IMR-90 (cell line): ENCODE results near the gene NACC2. TPM values are rescaled to one million over a fixed set of nuclear protein-coding genes. Genes with fewer than 3 reads are reported as not detected.

Experiments
- ATAC-seq: fragments of 200-7000 bp; cut with Tn5 transposase; 2 replicates; pipeline ENCODE4 v1.9.1; 2020; ENCODE audit warnings: low read depth, mild to moderate bottlenecking, moderate library complexity
- BruUV-seq: library from RNA; stranded (reverse); fragments of 400-500 nt; replicated peaks from 2 replicates; lab custom pipeline; 2021; lab: Mats Ljungman, UMichigan
- CTCF ChIA-PET: fragments of 300-600 bp; formaldehyde crosslinking; extraction: SDS; loops from one replicate; lab custom pipeline; 2021; ENCODE audit warnings: antibody characterized with exemption; lab: Yijun Ruan, JAX
- POLR2A ChIA-PET: fragments of 300-600 bp; sonication (Branson Sonifier 250); formaldehyde crosslinking; loops from one replicate; lab custom pipeline; 2022; ENCODE audit warnings: antibody characterized with exemption; ENCODE audit not compliant: unreplicated experiment; lab: Charles Lee
- DNase-seq: peaks from one replicate; pipeline ENCODE4 v3.0.0; 2013
- H2AFZ ChIP-seq: replicated peaks from 2 replicates; pipeline ENCODE3; 2013; ENCODE audit warnings: low read length, mild to moderate bottlenecking; ENCODE audit not compliant: poor library complexity
- H2AK5ac ChIP-seq: 2 replicates; pipeline ENCODE4 v1.6.1; 2013; ENCODE audit warnings: low read depth, low read length, inconsistent platforms
- H2AK9ac ChIP-seq: replicated peaks from 2 replicates; pipeline ENCODE3; 2013; ENCODE audit warnings: mild to moderate bottlenecking, low read depth, low read length, moderate library complexity; ENCODE audit not compliant: poor library complexity
- H2BK120ac ChIP-seq: 2 replicates; pipeline ENCODE4 v1.6.1; 2013; ENCODE audit warnings: low read depth, low read length, inconsistent platforms
- H2BK15ac ChIP-seq: 3 replicates; pipeline ENCODE4 v1.6.1; 2013; ENCODE audit warnings: low read depth, low read length, inconsistent platforms
- H2BK20ac ChIP-seq: 2 replicates; pipeline ENCODE4 v1.6.1; 2013; ENCODE audit warnings: low read depth, mild to moderate bottlenecking, inconsistent platforms, low read length, moderate library complexity
- H2BK5ac ChIP-seq: 2 replicates; pipeline ENCODE4 v1.6.1; 2013; ENCODE audit warnings: mild to moderate bottlenecking, low read depth, low read length, inconsistent platforms; ENCODE audit not compliant: poor library complexity, severe bottlenecking
- H3K14ac ChIP-seq: replicated peaks from 2 replicates; pipeline ENCODE4 v1.6.1; 2013; ENCODE audit warnings: low read depth, low read length, inconsistent platforms
- H3K18ac ChIP-seq: 2 replicates; pipeline ENCODE4 v1.6.1; 2013; ENCODE audit warnings: low read depth, low read length, control low read depth
- H3K23ac ChIP-seq: 2 replicates; pipeline ENCODE4 v1.6.1; 2013; ENCODE audit warnings: low read depth, low read length, inconsistent platforms
- H3K27ac ChIP-seq: 2 replicates; pipeline ENCODE4 v1.5.1; 2013; ENCODE audit warnings: mild to moderate bottlenecking, control low read depth, low read length; ENCODE audit not compliant: insufficient read depth
- H3K27me3 ChIP-seq: 2 replicates; pipeline ENCODE4 v1.6.1; 2013; ENCODE audit warnings: low read length; ENCODE audit not compliant: control insufficient read depth, insufficient read depth
- H3K36me3 ChIP-seq: 2 replicates; pipeline ENCODE4 v1.6.1; 2013; ENCODE audit warnings: low read length, mixed read lengths; ENCODE audit not compliant: control insufficient read depth, insufficient read depth
- H3K4ac ChIP-seq: 2 replicates; pipeline ENCODE4 v1.6.1; 2013; ENCODE audit warnings: low read depth, low read length, inconsistent platforms
- H3K4me1 ChIP-seq: 2 replicates; pipeline ENCODE4 v1.6.1; 2013; ENCODE audit warnings: low read length, mixed read lengths; ENCODE audit not compliant: control insufficient read depth, insufficient read depth
- H3K4me2 ChIP-seq: 2 replicates; pipeline ENCODE4 v1.6.1; 2013; ENCODE audit warnings: low read depth, mild to moderate bottlenecking, control low read depth, low read length, moderate library complexity
- H3K4me3 ChIP-seq: 2 replicates; pipeline ENCODE4 v1.5.1; 2013; ENCODE audit warnings: low read depth, mild to moderate bottlenecking, control low read depth, low read length, moderate library complexity; ENCODE audit not compliant: insufficient read depth
- H3K56ac ChIP-seq: 2 replicates; pipeline ENCODE4 v1.6.1; 2013; ENCODE audit warnings: low read length, inconsistent platforms; ENCODE audit not compliant: insufficient read depth; ENCODE audit errors: extremely low read depth
- H3K79me1 ChIP-seq, 2 experiments: 2 replicates each; pipeline ENCODE4 v1.6.1; 2013; ENCODE audit warnings: low read length in 2 of 2, inconsistent platforms in 1 of 2, low read depth in 1 of 2
- H3K9ac ChIP-seq: 2 replicates; pipeline ENCODE4 v1.6.1; 2013; ENCODE audit warnings: low read depth, low read length, control low read depth
- H3K9me1 ChIP-seq: 2 replicates; pipeline ENCODE4 v1.6.1; 2013; ENCODE audit warnings: low read length, inconsistent platforms; ENCODE audit not compliant: insufficient read depth
- H3K9me3 ChIP-seq: 2 replicates; pipeline ENCODE4 v1.6.1; 2013; ENCODE audit warnings: low read length; ENCODE audit not compliant: control insufficient read depth, insufficient read depth
- H4K20me1 ChIP-seq: 2 replicates; pipeline ENCODE4 v1.6.1; 2013; ENCODE audit warnings: low read length, inconsistent platforms; ENCODE audit not compliant: insufficient read depth
- H4K5ac ChIP-seq: 2 replicates; pipeline ENCODE4 v1.6.1; 2013; ENCODE audit warnings: mild to moderate bottlenecking, low read depth, low read length, control low read depth
- H4K8ac ChIP-seq, 2 experiments: 2 replicates each; pipeline ENCODE4 v1.6.1; 2013; ENCODE audit warnings: low read depth in 2 of 2, low read length in 2 of 2, control low read depth in 1 of 2, inconsistent platforms in 1 of 2
- H4K91ac ChIP-seq: 2 replicates; pipeline ENCODE4 v1.6.1; 2013; ENCODE audit warnings: low read depth, low read length, inconsistent platforms; ENCODE audit not compliant: insufficient read depth
- BHLHE40 ChIP-seq: fragments of 150-350 bp; IDR thresholded peaks from 2 replicates; pipeline ENCODE4 v1.6.1; 2016; ENCODE audit warnings: mild to moderate bottlenecking, low read depth, low read length
- FOS ChIP-seq: fragments of 150-350 bp; IDR thresholded peaks from 2 replicates; pipeline ENCODE4 v1.6.1; 2016; ENCODE audit warnings: low read depth, low read length
- USF2 ChIP-seq: fragments of 150-350 bp; IDR thresholded peaks from 2 replicates; pipeline ENCODE4 v1.6.1; 2017; ENCODE audit warnings: mild to moderate bottlenecking, antibody characterized with exemption, low read length, low read depth
- WGBS, 2 experiments: methylation state at CpG; one replicate each; pipeline versions ENCODE4 v1.1.5 to v1.1.7; 2013; ENCODE audit warnings: missing lambda C conversion rate in 2 of 2; ENCODE audit not compliant: insufficient read length in 1 of 2; ENCODE audit errors: extremely low coverage in 2 of 2; 5-methylcytosine and 5-hydroxymethylcytosine counted together
- dilution Hi-C: fragments of 300-500 bp; cut with HindIII; formaldehyde crosslinking; loops from one replicate; pipeline ENCODE4 v1.14.3; 2018; ENCODE audit warnings: low sequenced_read_pairs; ENCODE audit not compliant: unreplicated experiment
- in situ Hi-C: fragments of 300-500 bp; cut with MboI; formaldehyde crosslinking; loops from 3 replicates; pipeline ENCODE4 v1.14.3; 2019; ENCODE audit warnings: low sequenced_read_pairs, inconsistent platforms, mixed read lengths
- intact Hi-C: fragments of 100-400 bp; cut with micrococcal nuclease; formaldehyde crosslinking; loops from 2 replicates; pipeline ENCODE4 v1.10.0; 2022
- polyA plus RNA-seq, 3 experiments: library from polyadenylated mRNA; depleted of rRNA; stranded (reverse); fragments of >200 nt; gene quantifications; 2 replicates each; pipeline ENCODE4 v1.2.3, GENCODE V29; 2012; ENCODE audit warnings: low replicate concordance in 1 of 3
- total RNA-seq: library from RNA; depleted of rRNA; stranded (reverse); fragments of >200 nt; gene quantifications from 2 replicates; pipeline ENCODE4 v1.2.3, GENCODE V29; 2012
- TF ChIP-seq, protein P1 (sequence below): conservative IDR thresholded peaks from 2 replicates; pipeline ENCODE4 v1.5.1; 2012; ENCODE audit warnings: mild to moderate bottlenecking, low read depth, low read length, improper control_type of control experiment

Gene NACC2
- total and polyA plus RNA-seq, 2 of the 4 experiments (the other 2 are of a cell fraction), result 7.9 to 19.0 TPM

DNA sequence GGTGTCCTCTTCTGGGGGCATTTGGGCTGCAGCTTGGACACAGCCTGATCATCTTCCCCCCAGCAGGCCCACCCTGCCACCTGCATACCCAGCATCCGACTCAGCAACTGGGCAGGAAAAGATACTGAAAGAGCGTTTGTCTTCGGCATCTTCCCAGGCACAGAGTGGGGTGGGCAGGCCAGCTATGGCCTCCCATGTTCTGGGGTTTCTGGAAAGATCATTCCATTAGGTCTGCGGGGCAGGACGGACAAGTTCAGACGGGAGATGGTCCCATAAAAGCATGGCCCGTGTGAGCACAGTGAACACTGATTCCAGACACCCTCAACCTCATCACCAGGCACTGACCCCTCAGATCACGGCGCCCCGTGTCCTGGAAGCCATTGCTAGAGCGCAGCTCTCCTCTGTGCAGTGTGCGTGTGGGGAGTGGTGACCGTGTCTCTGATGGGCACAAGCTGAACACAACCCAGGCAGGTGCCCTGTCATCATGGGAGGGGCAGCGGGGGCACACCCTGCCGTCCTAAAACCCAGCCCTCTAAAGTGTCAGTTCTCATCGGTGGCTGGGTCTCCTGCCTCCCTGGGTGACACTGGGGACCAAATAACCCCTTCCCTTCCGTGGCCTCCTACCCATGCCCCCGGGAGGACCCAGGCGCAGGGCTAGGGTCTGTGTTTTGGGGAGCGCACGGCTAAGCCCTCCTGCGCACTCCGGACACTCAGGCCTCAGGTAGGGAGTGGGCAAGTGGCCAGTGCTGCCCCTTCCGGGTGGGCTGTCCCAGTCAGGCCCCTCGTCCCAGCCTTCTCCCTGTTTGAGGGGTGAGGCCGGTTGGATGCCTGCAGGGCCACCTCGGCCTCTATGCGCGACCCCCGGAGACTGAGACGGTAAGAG lies 36.8 kb upstream of the NACC2 start:
- Histone ChIP-seq H3K4me3 (no peak overlapping the region), H4K5ac (no peak overlapping the region), H3K4ac (no peak overlapping the region), H4K91ac (no peak overlapping the region), H3K79me1 (no peaks in the 10 kb centered on the region), H2BK5ac (no peak overlapping the region), H3K9ac (no peak overlapping the region), H3K36me3 (no peaks in the 10 kb centered on the region), H3K9me1 (no peaks in the 10 kb centered on the region), H2BK20ac (no peak overlapping the region), H2AK5ac (no peak overlapping the region), H3K4me2 (no peak overlapping the region), H2AFZ (peak overlapping the region; percentile 70), H2AK9ac (peak overlapping the region; percentile 57), H4K8ac (no peak overlapping the region), H3K18ac (no peak overlapping the region), H3K23ac (no peak overlapping the region), H3K27ac (no peak overlapping the region), H3K14ac (no peak overlapping the region), H3K9me3 (no peaks in the 10 kb centered on the region), H2BK120ac (no peak overlapping the region), H3K4me1 (no peaks in the 10 kb centered on the region), H3K56ac (no peak overlapping the region), H3K27me3 (peaks cover 87% of the 10 kb centered on the region), H4K20me1 (no peaks in the 10 kb centered on the region; the same call in 1 of the 2 replicates), H2BK15ac (no peak overlapping the region)
- DNase-seq, result no peak
- in situ Hi-C loops (no loop called here), dilution Hi-C loops (no loop called here), intact Hi-C loops (no loop called here)
- no peak for ATAC-seq
- TF ChIP-seq FOS, result no peak
- TF ChIP-seq USF2, result no peak
- TF ChIP-seq, protein P1, sequence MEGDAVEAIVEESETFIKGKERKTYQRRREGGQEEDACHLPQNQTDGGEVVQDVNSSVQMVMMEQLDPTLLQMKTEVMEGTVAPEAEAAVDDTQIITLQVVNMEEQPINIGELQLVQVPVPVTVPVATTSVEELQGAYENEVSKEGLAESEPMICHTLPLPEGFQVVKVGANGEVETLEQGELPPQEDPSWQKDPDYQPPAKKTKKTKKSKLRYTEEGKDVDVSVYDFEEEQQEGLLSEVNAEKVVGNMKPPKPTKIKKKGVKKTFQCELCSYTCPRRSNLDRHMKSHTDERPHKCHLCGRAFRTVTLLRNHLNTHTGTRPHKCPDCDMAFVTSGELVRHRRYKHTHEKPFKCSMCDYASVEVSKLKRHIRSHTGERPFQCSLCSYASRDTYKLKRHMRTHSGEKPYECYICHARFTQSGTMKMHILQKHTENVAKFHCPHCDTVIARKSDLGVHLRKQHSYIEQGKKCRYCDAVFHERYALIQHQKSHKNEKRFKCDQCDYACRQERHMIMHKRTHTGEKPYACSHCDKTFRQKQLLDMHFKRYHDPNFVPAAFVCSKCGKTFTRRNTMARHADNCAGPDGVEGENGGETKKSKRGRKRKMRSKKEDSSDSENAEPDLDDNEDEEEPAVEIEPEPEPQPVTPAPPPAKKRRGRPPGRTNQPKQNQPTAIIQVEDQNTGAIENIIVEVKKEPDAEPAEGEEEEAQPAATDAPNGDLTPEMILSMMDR, result no peak
- no peak for TF ChIP-seq BHLHE40
- ChIA-PET CTCF (interaction anchor here (1.0 kb wide), 1 partner anchor 10 kb away, joined by 3 read pairs; no protein-coding TSS in a partner anchor), POLR2A (no interaction called here)
- WGBS, 2 experiments, result 57% methylated on average over 4 of the region's 31 CpGs; no CpG with 5 or more reads in 1 of the 2 experiments
- no TSS peak for BruUV-seq
